Breast epithelium (tissue), 3 donors: ENCODE results near the gene RHOBTB1.

Source experiments
- POLR2A ChIP-seq: fragments of 450-650 bp; IDR thresholded peaks from one replicate; pipeline ENCODE4 v1.6.1; 2016; ENCODE audit warnings: antibody characterized with exemption, mild to moderate bottlenecking, moderate library complexity
- POLR2AphosphoS5 ChIP-seq, 3 donors: sonication (generic); formaldehyde crosslinking; IDR thresholded peaks; one replicate each; pipeline ENCODE4 v1.6.1; 2017; ENCODE audit warnings: antibody characterized with exemption in 3 of 3

GRCh38 chr10:60869652-60870415, 74.2 kb downstream of the RHOBTB1 start:
- TF ChIP-seq POLR2AphosphoS5 (IDR thresholded peaks at IDR 0.05) (no peak), POLR2A (no peak)
